GM10266 (cell line): Measurements from ENCODE around the gene AHI1.

ENCODE experiments used
- DNase-seq: peaks from one replicate; pipeline ENCODE4 v3.0.0; 2012; ENCODE audit errors: extremely low spot score
- CTCF ChIP-seq: IDR thresholded peaks from 2 replicates; pipeline ENCODE4 v1.5.1; 2012; ENCODE audit warnings: mild to moderate bottlenecking, low read depth; ENCODE audit not compliant: control insufficient read depth, insufficient read depth; ENCODE audit errors: missing control alignments

AHI1 gene

GRCh38 chr6:135299256-135299655 lies 198.3 kb downstream of the AHI1 start:
- DNase-seq: no peak
- TF ChIP-seq CTCF: no peak

GRCh38 chr6:135298455-135298854 lies 199.1 kb downstream of the AHI1 start:
- no peak for DNase-seq
- TF ChIP-seq CTCF: no peak

DNA sequence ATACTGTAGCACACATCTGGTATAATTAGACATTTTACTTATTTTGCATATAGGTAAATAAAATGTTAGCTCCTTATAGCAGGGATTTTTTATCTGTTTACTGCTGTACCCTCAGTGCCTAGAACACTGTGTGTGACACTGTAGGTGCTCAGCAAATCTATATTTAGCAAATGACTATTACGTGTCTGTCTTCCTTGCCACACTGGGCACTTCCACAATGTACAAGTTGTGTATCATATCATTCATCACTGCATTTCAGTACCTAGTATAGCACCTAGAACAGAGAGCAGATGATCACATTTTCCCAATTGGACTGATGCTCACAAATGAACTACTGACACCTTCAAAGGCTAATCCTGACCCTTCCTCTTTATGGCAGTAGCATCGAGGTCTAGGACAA lies 200.8 kb downstream of the AHI1 start:
- DNase-seq: no peak

DNA sequence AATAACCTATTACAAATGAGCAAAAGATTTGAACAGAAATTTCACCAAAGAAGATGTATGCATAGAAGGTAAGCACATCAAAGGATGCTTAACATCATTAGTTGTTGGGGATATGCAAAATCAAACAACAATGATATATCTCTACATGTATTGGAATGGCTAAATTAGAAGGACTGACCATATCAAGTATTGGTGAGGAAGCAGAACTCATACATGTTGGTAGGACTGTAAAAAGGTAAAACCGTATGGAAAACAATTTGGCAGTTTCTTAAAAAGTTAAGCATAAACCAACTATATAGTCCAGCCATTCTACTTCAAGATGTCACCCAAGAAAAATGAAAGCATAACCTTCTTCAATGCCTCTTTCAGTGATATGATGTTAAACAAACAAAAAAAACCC lies 202.5 kb downstream of the AHI1 start:
- DNase-seq: no peak
- TF ChIP-seq CTCF: no peak

More for the DNA sequence above, 200.8 kb downstream of the AHI1 start:
- TF ChIP-seq CTCF: no peak

DNA sequence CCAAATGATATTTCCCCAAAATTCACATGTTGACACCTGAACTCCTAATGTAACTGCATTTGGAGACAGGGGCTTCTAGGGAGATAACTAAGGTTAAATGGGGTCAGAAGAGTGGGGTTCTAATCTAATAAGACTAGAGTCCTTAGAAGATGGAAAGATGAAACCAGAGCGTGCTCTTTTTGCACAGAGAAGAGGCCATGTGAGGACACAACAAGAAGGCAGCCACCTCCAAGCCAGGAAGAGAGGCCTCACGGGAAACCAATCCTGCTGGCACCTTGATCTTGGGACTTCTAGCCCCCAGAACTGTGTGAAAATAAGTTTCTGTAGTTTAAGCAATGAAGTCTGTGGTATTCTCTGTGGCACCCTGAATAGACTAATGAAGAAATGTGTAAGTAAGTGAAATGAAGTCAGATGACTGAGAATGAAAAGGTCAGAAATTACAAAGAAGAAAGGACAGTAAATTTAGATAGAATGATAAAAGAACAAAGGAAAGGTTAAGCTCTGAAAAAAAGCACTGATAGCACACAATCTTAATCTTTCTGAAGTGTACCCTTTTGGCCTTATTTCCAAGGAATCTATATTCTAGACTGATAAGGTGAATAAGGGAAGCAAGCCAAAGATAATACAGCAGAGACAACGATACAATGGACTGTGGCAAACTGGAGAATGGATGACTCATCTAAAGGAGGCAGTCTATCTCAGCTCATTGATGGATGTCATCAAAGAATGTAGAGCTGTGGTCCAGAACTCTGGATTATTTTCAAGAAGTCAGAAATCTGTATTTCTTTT lies 206.1 kb downstream of the AHI1 start:
- no peak for DNase-seq

DNA sequence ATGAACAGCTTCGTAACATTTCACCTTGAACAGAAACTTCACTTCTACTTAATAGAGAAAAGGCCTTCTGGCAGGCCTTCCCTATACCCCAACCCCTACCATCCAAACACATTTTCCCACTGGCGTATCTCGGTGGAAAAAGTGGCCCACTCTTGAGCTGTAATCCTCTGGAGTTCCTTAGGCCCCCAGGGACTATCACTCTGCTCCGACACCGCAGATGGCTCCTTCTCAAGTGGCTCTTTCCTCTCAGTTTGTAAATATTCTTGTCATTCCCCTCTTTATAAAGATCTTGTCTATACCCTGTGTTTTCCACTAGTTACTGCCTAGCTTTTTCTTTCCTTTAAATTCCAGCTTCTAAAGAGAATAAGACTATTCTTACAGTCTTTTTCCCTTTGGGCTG lies 207.7 kb downstream of the AHI1 start:
- no peak for TF ChIP-seq CTCF

More for the DNA sequence above, 206.1 kb downstream of the AHI1 start:
- TF ChIP-seq CTCF: no peak

DNA sequence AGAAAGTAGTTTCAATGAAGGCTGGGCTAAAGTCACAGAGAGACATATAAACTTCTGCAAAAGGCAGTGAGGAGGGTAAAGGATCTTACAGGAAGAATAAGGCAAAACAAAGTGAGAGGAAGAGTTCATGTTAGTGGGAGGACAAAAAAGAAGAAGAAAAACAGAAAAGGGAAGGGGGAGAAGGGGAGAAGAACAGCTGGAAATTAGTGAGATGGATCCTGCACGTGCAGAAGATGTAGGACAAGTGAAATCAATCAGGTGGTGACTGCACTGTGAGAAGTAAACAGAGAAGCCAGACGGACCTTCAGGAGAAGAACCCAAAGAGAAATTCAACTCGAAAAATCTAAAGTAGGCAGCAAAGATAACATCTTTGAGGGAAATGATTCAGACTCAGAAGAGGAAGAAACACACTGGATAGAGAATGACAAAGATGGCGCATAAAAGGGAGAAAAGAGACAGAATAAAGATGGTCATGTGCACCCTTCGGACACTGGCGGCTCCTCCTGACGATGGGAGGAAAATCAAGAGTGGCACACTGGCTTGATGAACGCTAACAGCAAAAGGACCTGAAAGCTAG lies 210.5 kb downstream of the AHI1 start:
- no peak for TF ChIP-seq CTCF
- DNase-seq: no peak

More for the DNA sequence above, 207.7 kb downstream of the AHI1 start:
- DNase-seq: no peak
